Measurements from ENCODE around the gene CST4.

GRCh38 chr20:23670361-23670760 is 18.5 kb downstream of the CST4 start:
- TF ChIP-seq RARB (CRISPR knock-in tag; IDR thresholded peaks at IDR 0.05) (no peak), ZFP30 (CRISPR knock-in tag; IDR thresholded peaks at IDR 0.05) (no peak), POU6F1 (CRISPR knock-in tag; IDR thresholded peaks at IDR 0.05; ENCODE audit: borderline replicate concordance, low read depth) (no peak), PATZ1 (CRISPR knock-in tag; IDR thresholded peaks at IDR 0.05; ENCODE audit: borderline replicate concordance) (no peak), ZFP3 (CRISPR knock-in tag; IDR thresholded peaks at IDR 0.05) (no peak), SNAI2 (CRISPR knock-in tag; IDR thresholded peaks at IDR 0.05) (no peak), CSRNP3 (CRISPR knock-in tag; IDR thresholded peaks at IDR 0.05) (no peak), ARNTL (CRISPR knock-in tag; IDR thresholded peaks at IDR 0.05; ENCODE audit: borderline replicate concordance, low read depth) (no peak), ESRRG (CRISPR knock-in tag; IDR thresholded peaks at IDR 0.05) (no peak), ISL1 (CRISPR knock-in tag; IDR thresholded peaks at IDR 0.05) (no peak), CSDC2 (CRISPR knock-in tag; IDR thresholded peaks at IDR 0.05) (no peak)

Measured in SK-N-SH treated with all-trans-retinoic acid at 6 μM for 48 hours (cell line).